B cell (primary cell): Measurements from ENCODE around the gene MAP2K5. TPM values are rescaled to one million over a fixed set of nuclear protein-coding genes. Genes with fewer than 3 reads are reported as not detected.
A peak's percentile ranks its signal among the peaks of the same experiment; 100 is the strongest.

Source experiments
- ATAC-seq: fragments of 200-7000 bp; cut with Tn5 transposase; one replicate; pipeline ENCODE4 v1.10.0; 2021; ENCODE audit warnings: low read depth, mild to moderate bottlenecking, moderate number of reproducible peaks, moderate library complexity
- CTCF ChIA-PET: fragments of 350-600 bp; sonication (Branson Sonifier 250); formaldehyde crosslinking; loops from one replicate; lab custom pipeline; 2021; ENCODE audit warnings: antibody characterized with exemption, inconsistent platforms; lab: Charles Lee
- POLR2A ChIA-PET: fragments of 350-600 bp; sonication (Branson Sonifier 250); formaldehyde crosslinking; loops from one replicate; lab custom pipeline; 2021; ENCODE audit warnings: antibody characterized with exemption; lab: Charles Lee
- DNase-seq: peaks from one replicate; pipeline ENCODE4 v3.0.0; 2013
- H2AFZ ChIP-seq: 2 replicates; pipeline ENCODE4 v1.6.1; 2012; ENCODE audit warnings: mild to moderate bottlenecking, low read depth, low read length; ENCODE audit not compliant: insufficient read depth, poor library complexity, severe bottlenecking
- H3K27ac ChIP-seq, 2 donors: 1 replicate in 1 of 2; 2 replicates in 1 of 2; pipeline ENCODE4 v1.5.1; 2012 to 2013; ENCODE audit warnings: low read length in 2 of 2, mild to moderate bottlenecking in 2 of 2, moderate library complexity in 1 of 2
- H3K27me3 ChIP-seq, 4 experiments: fragments of 200-600 bp in 1 of 4; sonication (generic) in 1 of 4; replicated peaks in 1 of 4; 1 replicate in 2 of 4; 2 replicates in 2 of 4; pipeline versions ENCODE4 v1.6.1 to v1.7.0; 2013 to 2016; ENCODE audit warnings: low read length in 3 of 4, mild to moderate bottlenecking in 2 of 4, mixed read lengths in 1 of 4, moderate library complexity in 1 of 4; ENCODE audit not compliant: insufficient read depth in 4 of 4, control insufficient read depth in 3 of 4; ENCODE audit errors: control extremely low read depth in 1 of 4
- H3K36me3 ChIP-seq, 2 experiments: replicated peaks in 1 of 2; 1 replicate in 1 of 2; 2 replicates in 1 of 2; pipeline versions ENCODE4 v1.6.1 to v1.7.1; 2013; ENCODE audit warnings: low read length in 1 of 2; ENCODE audit not compliant: insufficient read depth in 2 of 2, control insufficient read depth in 1 of 2; ENCODE audit errors: control extremely low read depth in 1 of 2, extremely low read depth in 1 of 2
- H3K4me1 ChIP-seq, 2 donors: fragments of 200-600 bp in 1 of 2; sonication (generic) in 1 of 2; 1 replicate in 1 of 2; 2 replicates in 1 of 2; pipeline versions ENCODE4 v1.5.1 to v1.6.1; 2013 to 2017; ENCODE audit warnings: low read length in 2 of 2; ENCODE audit not compliant: control insufficient read depth in 2 of 2, insufficient read depth in 2 of 2
- H3K4me2 ChIP-seq: replicated peaks from 2 replicates; pipeline ENCODE3; 2012; ENCODE audit warnings: mild to moderate bottlenecking, low read depth, low read length; ENCODE audit not compliant: poor library complexity, severe bottlenecking
- H3K4me3 ChIP-seq, 5 experiments: fragments of 200-600 bp in 1 of 5; sonication (generic) in 1 of 5; 1 replicate in 3 of 5; 2 replicates in 2 of 5; pipeline versions ENCODE4 v1.5.1 to v1.7.0; 2011 to 2016; ENCODE audit warnings: low read length in 4 of 5, mild to moderate bottlenecking in 4 of 5, low read depth in 2 of 5, control low read depth in 1 of 5, moderate library complexity in 1 of 5; ENCODE audit not compliant: insufficient read depth in 1 of 5; ENCODE audit errors: control extremely low read depth in 1 of 5, extremely low read depth in 1 of 5
- H3K79me2 ChIP-seq: fragments of 200-600 bp; sonication (generic); one replicate; pipeline ENCODE4 v1.6.0; 2016; ENCODE audit warnings: low read length; ENCODE audit not compliant: control insufficient read depth, insufficient read depth
- H3K9ac ChIP-seq: fragments of 200-600 bp; sonication (generic); 2 replicates; pipeline ENCODE4 v1.6.1; 2017; ENCODE audit warnings: mild to moderate bottlenecking, low read length, moderate library complexity
- H3K9me3 ChIP-seq, 3 donors: one replicate each; pipeline versions ENCODE4 v1.6.1 to v1.7.1; 2013; ENCODE audit warnings: low read length in 2 of 3; ENCODE audit not compliant: control insufficient read depth in 2 of 3, insufficient read depth in 1 of 3; ENCODE audit errors: control extremely low read depth in 1 of 3
- H4K20me1 ChIP-seq: 2 replicates; pipeline ENCODE4 v1.6.0; 2012; ENCODE audit warnings: mild to moderate bottlenecking, low read length; ENCODE audit not compliant: insufficient read depth, control insufficient read depth, poor library complexity, severe bottlenecking
- H3K27ac Mint-ChIP-seq: one replicate; pipeline ENCODE4 v1.8.0; 2021; ENCODE audit warnings: mixed read lengths
- H3K27me3 Mint-ChIP-seq: one replicate; pipeline ENCODE4 v1.8.0; 2021; ENCODE audit warnings: mixed read lengths
- H3K4me1 Mint-ChIP-seq: one replicate; pipeline ENCODE4 v1.8.0; 2021; ENCODE audit warnings: mixed read lengths
- H3K4me3 Mint-ChIP-seq: one replicate; pipeline ENCODE4 v1.8.0; 2021; ENCODE audit warnings: mixed read lengths
- H3K9me3 Mint-ChIP-seq: one replicate; pipeline ENCODE4 v1.8.0; 2022; ENCODE audit warnings: mixed read lengths; ENCODE audit not compliant: insufficient read depth
- CTCF ChIP-seq: fragments of 200-600 bp; IDR thresholded peaks from one replicate; pipeline ENCODE4 v1.8.0; 2022; ENCODE audit warnings: antibody characterized with exemption, mild to moderate bottlenecking
- EZH2 ChIP-seq: IDR thresholded peaks from 2 replicates; pipeline ENCODE4 v1.6.1; 2012; ENCODE audit warnings: borderline replicate concordance, low read depth, mild to moderate bottlenecking, moderate library complexity, low read length; ENCODE audit not compliant: insufficient read depth, poor library complexity, severe bottlenecking
- WGBS: methylation state at CpG from one replicate; pipeline ENCODE4 v1.1.5; 2013; ENCODE audit warnings: missing lambda C conversion rate; ENCODE audit not compliant: insufficient coverage; 5-methylcytosine and 5-hydroxymethylcytosine counted together
- intact Hi-C: fragments of 100-400 bp; cut with micrococcal nuclease; formaldehyde crosslinking; loops from one replicate; pipeline ENCODE4 v1.10.0; 2022
- polyA plus RNA-seq: library from polyadenylated mRNA; depleted of rRNA; stranded (reverse); fragments of >200 nt; gene quantifications from 2 replicates; pipeline ENCODE4 v1.2.3, GENCODE V29; 2012
- total RNA-seq, 2 donors: library from RNA; stranded (reverse); fragments of 120-200 nt in 1 of 2; gene quantifications; 1 replicate in 1 of 2; 2 replicates in 1 of 2; pipeline versions ENCODE4 v1.2.3 to v1.2.4, GENCODE V29; 2013 to 2022

Gene MAP2K5
- total and polyA plus RNA-seq, 2 donors (not counting 1 experiment from before 2014, with no cell fraction given): 11.1 to 40.0 TPM

GRCh38 chr15:67836955-67837354 is 294.5 kb downstream of the MAP2K5 start:
- ChIA-PET CTCF (interaction anchor here (0.8 to 5.7 kb wide), 11 partner anchors 12 to 379 kb away, joined by 3 to 177 read pairs (median 6); partner anchors contain the start of genes C15orf61 and SKOR1), POLR2A (interaction anchor here (1.7 kb wide), 1 partner anchor 295 kb away, joined by 5 read pairs; the partner anchor contains the start of gene MAP2K5)
- Mint-ChIP-seq H3K4me1 (peaks cover 67% of the 10 kb centered on the region), H3K4me3 (no peak overlapping the region), H3K9me3 (no peaks in the 10 kb centered on the region), H3K27me3 (peaks cover 38% of the 10 kb centered on the region), H3K27ac (no peak overlapping the region)
- no CpG with 5 or more reads among the region's 2 CpGs for whole genome bisulfite sequencing
- Histone ChIP-seq H3K9ac (no peak overlapping the region), H3K27me3 (peaks cover 0 to 59% (median 33%) of the 10 kb centered on the region in 4 experiments), H3K4me3 (no peak overlapping the region), H3K36me3 (no peaks in the 10 kb centered on the region), H3K9me3 (peaks cover 0 to 38% (median 0%) of the 10 kb centered on the region in 3 donors), H3K4me1 (peaks cover 57 to 63% of the 10 kb centered on the region in 2 donors), H4K20me1 (no peaks in the 10 kb centered on the region), H3K79me2 (no peaks in the 10 kb centered on the region), H2AFZ (no peak overlapping the region), H3K4me2 (no peak overlapping the region), H3K27ac (no peak overlapping the region)
- ATAC-seq (no peak), DNase-seq (peak; percentile 28)
- TF ChIP-seq CTCF (no peak), EZH2 (no peak)
- intact Hi-C loops: loop anchor here (1.0 to 5.0 kb wide), 5 partner anchors 14 to 970 kb away; partner anchors contain the start of gene C15orf61

- WGBS: 11% methylated on average over 24 of the region's 25 CpGs
- peaks cover 0 to 20% (median 0%) of the 10 kb centered on the region in 3 donors for H3K9me3 ChIP-seq
- Mint-ChIP-seq H3K27me3 (peaks cover 24% of the 10 kb centered on the region), H3K4me1 (peaks cover 53% of the 10 kb centered on the region), H3K27ac (peak overlapping the region; percentile 78), H3K9me3 (no peaks in the 10 kb centered on the region), H3K4me3 (peak overlapping the region; percentile 70)
- intact Hi-C loops: loop anchor here (5.0 kb wide), 2 partner anchors 337 to 972 kb away; no protein-coding TSS in a partner anchor
- H4K20me1 ChIP-seq: no peaks in the 10 kb centered on the region
- H3K4me2 ChIP-seq: peak overlapping the region; percentile 88
- POLR2A ChIA-PET: no interaction called here
- H3K9ac ChIP-seq: peak overlapping the region; percentile 96
- H3K4me1 ChIP-seq: peaks cover 41 to 48% of the 10 kb centered on the region in 2 donors
- peaks cover 0 to 40% (median 20%) of the 10 kb centered on the region in 4 experiments for H3K27me3 ChIP-seq
- no peaks in the 10 kb centered on the region for H3K36me3 ChIP-seq
- H3K4me3 ChIP-seq: peak overlapping the region; percentile 68 to 97 (median 83)
- peak overlapping the region; percentile 95 to 96 for H3K27ac ChIP-seq
- ATAC-seq: no peak
- TF ChIP-seq EZH2: no peak
- no peak for TF ChIP-seq CTCF
- H3K79me2 ChIP-seq: no peaks in the 10 kb centered on the region
- peak; percentile 45 for DNase-seq
- peak overlapping the region; percentile 98 for H2AFZ ChIP-seq
- CTCF ChIA-PET: interaction anchor here (1.2 to 5.7 kb wide), 4 partner anchors 14 to 892 kb away, joined by 6 to 177 read pairs (median 70); partner anchors contain the start of gene SKOR1
Observed at GRCh38 chr15:67838789-67839332, 296.4 kb downstream of the MAP2K5 start.
